Measurements from ENCODE around the gene CACNB4.
"Not testable (repeated sequence)": the region's sequence is repeated elsewhere in the genome, so short reads cannot be mapped to it uniquely, and the experiment has no call there.

The CACNB4 gene

GRCh38 chr2:151805961-151806360, 292.9 kb downstream of the CACNB4 start:
- DNase-seq: no peak

GRCh38 chr2:151805343-151805742, 293.5 kb downstream of the CACNB4 start:
- DNase-seq: no peak

GRCh38 chr2:151803811-151804210, 295.0 kb downstream of the CACNB4 start:
- no peak for DNase-seq

GRCh38 chr2:151802315-151802714, 296.5 kb downstream of the CACNB4 start:
- no peak for DNase-seq

GRCh38 chr2:151799886-151800292, 299.0 kb downstream of the CACNB4 start:
- no peak for DNase-seq

GRCh38 chr2:151796774-151797173, 302.1 kb downstream of the CACNB4 start:
- no peak for DNase-seq

- no peak for DNase-seq
Measured at GRCh38 chr2:151795646-151796240, 303.1 kb downstream of the CACNB4 start.

GRCh38 chr2:151794422-151794821, 304.4 kb downstream of the CACNB4 start:
- not testable (repeated sequence) for DNase-seq

GRCh38 chr2:151793123-151793522, 305.7 kb downstream of the CACNB4 start:
- no peak for DNase-seq

GRCh38 chr2:151792589-151792988, 306.3 kb downstream of the CACNB4 start:
- no peak for DNase-seq

- DNase-seq: no peak
Measured at GRCh38 chr2:151791545-151791944, 307.3 kb downstream of the CACNB4 start.

GRCh38 chr2:151790689-151791088, 308.2 kb downstream of the CACNB4 start:
- no peak for DNase-seq

- DNase-seq: no peak
Measured at GRCh38 chr2:151789055-151789834, 309.6 kb downstream of the CACNB4 start.

- no peak for DNase-seq
Measured at GRCh38 chr2:151786483-151786882, 312.4 kb downstream of the CACNB4 start.

GRCh38 chr2:151786077-151786476, 312.8 kb downstream of the CACNB4 start:
- no peak for DNase-seq

GRCh38 chr2:151783133-151783520, 315.7 kb downstream of the CACNB4 start:
- no peak for DNase-seq
